GM12878 (cell line): ENCODE data around the gene GHSR. TPM values are rescaled to one million over a fixed set of nuclear protein-coding genes. Genes with fewer than 3 reads are reported as not detected.

Experiments used
- HSF1 ChIP-seq: fragments of 150-350 bp; IDR thresholded peaks from 2 replicates; pipeline ENCODE4 v1.6.1; 2014; ENCODE audit warnings: mild to moderate bottlenecking, low read depth, low read length
- IKZF1 ChIP-seq: fragments of 450-650 bp; conservative IDR thresholded peaks from 2 replicates; pipeline ENCODE4 v1.6.1; 2017; ENCODE audit warnings: antibody characterized with exemption, mild to moderate bottlenecking
- NFYB ChIP-seq: IDR thresholded peaks from 2 replicates; pipeline ENCODE4 v1.6.1; 2011; ENCODE audit warnings: low read depth, mild to moderate bottlenecking, low read length, improper control_type of control experiment, moderate library complexity; ENCODE audit not compliant: insufficient read depth
- ZBTB4 ChIP-seq: fragments of 450-650 bp; formaldehyde crosslinking; IDR thresholded peaks from 2 replicates; pipeline ENCODE4 v1.4.0; 2022; ENCODE audit warnings: mild to moderate bottlenecking, moderate library complexity
- ZBTB40 ChIP-seq: fragments of 450-650 bp; IDR thresholded peaks from 2 replicates; pipeline ENCODE4 v1.6.1; 2016; ENCODE audit warnings: mild to moderate bottlenecking, moderate library complexity, borderline replicate concordance
- polyA plus RNA-seq, 11 experiments: library from polyadenylated mRNA; depleted of rRNA in 4 of 11; unstranded in 6 of 11; stranded (reverse) in 5 of 11; fragments of >200 nt; fragmentation: Nextera tagmentation in 4 of 11; fragmentation: Illumina TruSeq in 1 of 11; extraction: Ambion mirVana in 4 of 11; extraction: Trizol in 1 of 11; gene quantifications; 1 replicate in 1 of 11; 2 replicates in 10 of 11; pipeline versions ENCODE4 v1.2.1 to v1.2.3, GENCODE V29; 2011 to 2016; ENCODE audit warnings: inconsistent platforms in 2 of 11, missing spikeins in 2 of 11, low read depth in 1 of 11
- total RNA-seq, 4 experiments: library from RNA; depleted of rRNA in 3 of 4; stranded (reverse); fragments of >200 nt in 3 of 4; fragmentation: Illumina TruSeq in 1 of 4; extraction: Trizol in 1 of 4; gene quantifications; 2 replicates each; pipeline versions ENCODE4 v1.2.1 to v1.2.3, GENCODE V29; 2013 to 2021

GHSR gene
- total and polyA plus RNA-seq, 10 of the 15 experiments (the other 5 are each of a cell fraction or from before 2014, with no cell fraction given): not detected

GRCh38 chr3:172475703-172476102, 27.4 kb upstream of the GHSR start (continued):
- TF ChIP-seq ZBTB40 (no peak), ZBTB4 (CRISPR knock-in tag) (no peak), NFYB (no peak), HSF1 (no peak), IKZF1 (no peak)
